ENCODE data around the gene CACNA1A.
A peak's percentile ranks its signal among the peaks of the same experiment; 100 is the strongest.

CACNA1A gene

GRCh38 chr19:13284929-13285928, 221.1 kb downstream of the CACNA1A start:
- Mint-ChIP-seq H3K4me3 (no peak overlapping the region), H3K9me3 (no peaks in the 10 kb centered on the region)

DNA sequence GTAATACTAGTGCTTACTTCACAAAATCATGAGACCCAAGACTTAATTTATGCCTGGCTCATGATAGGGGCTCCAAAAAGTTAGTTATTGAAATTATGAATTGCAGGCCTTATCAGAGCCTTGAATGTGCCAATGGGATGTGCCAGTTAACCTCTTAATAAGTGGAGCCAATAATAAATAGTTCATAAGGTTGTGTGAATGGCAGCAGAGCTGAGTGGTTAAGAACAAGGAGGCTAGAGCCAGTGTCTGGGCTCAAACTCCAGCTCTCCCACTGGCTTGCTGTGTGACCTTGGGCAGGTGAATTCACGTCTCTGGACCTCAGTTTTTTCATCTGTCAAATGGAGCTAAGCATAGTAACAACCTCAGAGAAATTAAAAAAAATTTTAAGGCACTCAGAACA, 222.4 kb downstream of the CACNA1A start:
- no peak overlapping the region for H3K27ac Mint-ChIP-seq
- no peaks in the 10 kb centered on the region for H3K36me3 Mint-ChIP-seq (ENCODE audit: low read depth)
- no peak for TF ChIP-seq CTCF (IDR thresholded peaks at IDR 0.05; ENCODE audit: unreplicated experiment in 3 of 3)
- H3K4me1 Mint-ChIP-seq = no peaks in the 10 kb centered on the region
- H3K4me3 Mint-ChIP-seq = no peak overlapping the region
- H3K9me3 Mint-ChIP-seq = no peaks in the 10 kb centered on the region
- H3K27me3 Mint-ChIP-seq (ENCODE audit: low read depth) = peaks cover 11% of the 10 kb centered on the region

More at GRCh38 chr19:13284929-13285928, 221.1 kb downstream of the CACNA1A start:
- Mint-ChIP-seq H3K27ac (no peak overlapping the region), H3K36me3 (ENCODE audit: low read depth) (no peaks in the 10 kb centered on the region), H3K27me3 (ENCODE audit: low read depth) (peaks cover 8% of the 10 kb centered on the region), H3K4me1 (no peaks in the 10 kb centered on the region)
- TF ChIP-seq CTCF (IDR thresholded peaks at IDR 0.05; ENCODE audit: unreplicated experiment in 3 of 3) = no peak

DNA sequence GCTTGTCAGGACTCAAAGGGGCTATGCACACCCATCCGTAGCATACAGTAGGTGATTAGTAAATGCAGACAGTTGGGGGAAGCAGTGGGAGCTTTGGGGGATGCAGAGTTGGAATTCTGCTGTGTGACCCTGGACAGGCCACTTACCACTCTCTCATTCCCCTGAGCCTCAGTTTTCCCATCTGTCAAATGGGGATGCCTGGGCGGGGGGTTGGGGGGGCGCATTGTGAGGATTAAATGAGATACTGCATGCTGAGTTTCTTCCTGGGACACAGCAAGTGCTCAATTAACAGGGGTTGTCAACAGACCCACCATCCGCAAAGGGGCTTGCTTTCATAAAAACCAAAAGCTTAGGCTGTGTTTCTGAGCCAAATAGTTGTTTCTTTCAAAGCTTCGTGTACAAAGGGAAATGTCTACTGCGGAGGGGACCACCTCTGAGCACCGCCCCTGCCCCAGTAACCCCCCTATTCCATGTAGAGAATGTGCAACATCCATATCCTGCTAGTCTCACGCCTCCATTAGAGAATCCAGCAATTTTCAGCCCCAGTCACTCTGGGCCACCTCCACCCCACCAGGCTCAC, 223.7 kb downstream of the CACNA1A start:
- peaks cover 15% of the 10 kb centered on the region for H3K27me3 Mint-ChIP-seq (ENCODE audit: low read depth)
- no peaks in the 10 kb centered on the region for H3K9me3 Mint-ChIP-seq
- no peaks in the 10 kb centered on the region for H3K4me1 Mint-ChIP-seq
- H3K27ac Mint-ChIP-seq = no peak overlapping the region
- H3K4me3 Mint-ChIP-seq = no peak overlapping the region
- no peak for TF ChIP-seq CTCF (IDR thresholded peaks at IDR 0.05; ENCODE audit: unreplicated experiment in 3 of 3)
- H3K36me3 Mint-ChIP-seq (ENCODE audit: low read depth) = no peaks in the 10 kb centered on the region

GRCh38 chr19:13281567-13282291, 224.6 kb downstream of the CACNA1A start:
- no peak overlapping the region for H3K27ac Mint-ChIP-seq
- TF ChIP-seq CTCF (IDR thresholded peaks at IDR 0.05; ENCODE audit: unreplicated experiment in 3 of 3) = no peak
- no peaks in the 10 kb centered on the region for H3K4me1 Mint-ChIP-seq
- no peaks in the 10 kb centered on the region for H3K9me3 Mint-ChIP-seq
- H3K4me3 Mint-ChIP-seq = no peak overlapping the region
- peaks cover 19% of the 10 kb centered on the region for H3K27me3 Mint-ChIP-seq (ENCODE audit: low read depth)
- H3K36me3 Mint-ChIP-seq (ENCODE audit: low read depth) = no peaks in the 10 kb centered on the region

GRCh38 chr19:13277104-13277809, 229.0 kb downstream of the CACNA1A start:
- peak; percentile 65 to 67 (median 67) for TF ChIP-seq CTCF (IDR thresholded peaks at IDR 0.05; ENCODE audit: unreplicated experiment in 3 of 3)
- Mint-ChIP-seq H3K4me1 (no peaks in the 10 kb centered on the region), H3K27me3 (ENCODE audit: low read depth) (peaks cover 19% of the 10 kb centered on the region), H3K36me3 (ENCODE audit: low read depth) (no peaks in the 10 kb centered on the region), H3K9me3 (peaks cover 2% of the 10 kb centered on the region), H3K27ac (no peak overlapping the region), H3K4me3 (no peak overlapping the region)
